GM18502 (cell line): Measurements from ENCODE around the gene FAM118B.

ENCODE experiments used
- ATAC-seq: cut with Tn5 transposase; IDR thresholded peaks from one replicate; pipeline ENCODE4 v1.9.1; 2021; ENCODE audit warnings: mild to moderate bottlenecking; ENCODE audit not compliant: unreplicated experiment, poor library complexity

FAM118B gene

GRCh38 chr11:126186025-126186698, 25.4 kb upstream of the FAM118B start:
- no peak for ATAC-seq

DNA sequence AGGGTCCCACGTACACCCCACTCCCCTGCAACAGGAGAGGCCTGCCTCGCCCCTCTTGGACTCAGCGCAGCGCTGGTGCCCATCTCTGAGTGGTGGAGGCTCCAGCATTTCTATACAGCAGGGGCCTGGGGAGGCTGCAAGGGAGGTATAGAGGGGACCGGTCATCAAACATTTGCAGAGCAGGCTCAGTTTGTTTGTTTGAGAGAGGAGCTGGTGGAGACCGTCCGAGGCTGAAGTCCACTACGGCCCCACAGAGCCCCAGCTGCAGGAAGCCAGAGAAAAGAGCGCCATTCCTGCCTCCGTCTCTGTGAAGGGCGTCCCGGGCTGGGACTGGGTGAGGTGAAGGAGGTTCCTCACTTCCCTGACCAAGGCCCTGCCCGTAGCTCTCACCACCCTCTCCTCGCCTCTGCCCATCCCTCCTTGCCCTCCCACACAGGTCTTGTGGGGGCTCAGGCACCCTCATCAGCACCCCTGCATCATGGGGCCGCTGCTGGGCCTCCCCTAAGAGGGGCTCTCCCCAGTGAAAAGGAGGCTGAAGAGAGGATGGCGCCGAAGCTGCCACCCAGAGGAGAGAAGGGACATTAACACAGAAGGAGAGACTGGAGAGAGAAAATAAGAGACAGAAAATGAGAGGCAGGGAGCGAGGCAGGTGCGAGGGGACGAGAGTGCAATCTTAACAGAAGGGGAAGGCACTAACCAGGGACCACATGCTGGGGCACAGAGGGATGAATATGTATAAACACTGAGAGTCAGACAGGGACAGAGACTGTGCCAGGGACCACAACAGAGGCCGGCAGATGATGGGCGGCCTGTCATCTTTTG, 24.7 kb upstream of the FAM118B start:
- no peak for ATAC-seq

DNA sequence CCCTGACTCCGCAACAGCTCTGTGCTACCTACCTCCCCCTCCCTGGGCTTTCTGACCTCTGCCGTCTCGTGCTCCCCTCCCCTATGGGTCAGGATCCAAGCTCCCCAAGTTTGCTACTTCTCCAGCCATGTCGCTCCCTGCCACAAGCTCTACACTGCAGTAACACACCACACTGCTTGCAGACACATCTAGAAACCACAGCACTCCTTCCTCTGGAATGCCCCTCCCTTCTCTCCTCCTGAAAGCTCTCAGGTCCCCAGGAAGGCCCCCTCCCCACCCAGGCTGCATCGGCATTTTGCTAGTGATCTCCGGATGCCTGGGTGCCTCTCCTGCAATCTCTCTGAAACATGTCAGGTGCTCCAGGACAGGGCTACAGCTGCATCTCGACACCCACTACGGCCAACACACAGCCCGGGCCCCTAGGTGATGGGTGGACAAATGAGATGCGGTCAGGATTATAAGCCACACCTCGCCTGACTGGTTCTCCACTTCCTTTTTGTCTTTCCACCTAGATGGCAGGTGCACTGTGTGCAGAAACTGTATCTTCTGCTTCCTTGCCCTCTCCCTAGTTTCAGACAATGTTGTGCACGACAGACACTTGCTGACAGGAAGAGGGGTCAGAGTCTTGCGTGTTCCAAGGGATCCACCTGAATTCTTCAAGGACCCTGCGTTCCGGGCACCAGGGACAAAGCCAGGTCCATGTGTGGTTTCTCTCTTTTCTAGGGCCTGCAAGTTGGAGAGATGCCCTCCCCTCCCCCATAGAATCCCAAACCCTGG, 23.1 kb upstream of the FAM118B start:
- ATAC-seq = peak; percentile 78

DNA sequence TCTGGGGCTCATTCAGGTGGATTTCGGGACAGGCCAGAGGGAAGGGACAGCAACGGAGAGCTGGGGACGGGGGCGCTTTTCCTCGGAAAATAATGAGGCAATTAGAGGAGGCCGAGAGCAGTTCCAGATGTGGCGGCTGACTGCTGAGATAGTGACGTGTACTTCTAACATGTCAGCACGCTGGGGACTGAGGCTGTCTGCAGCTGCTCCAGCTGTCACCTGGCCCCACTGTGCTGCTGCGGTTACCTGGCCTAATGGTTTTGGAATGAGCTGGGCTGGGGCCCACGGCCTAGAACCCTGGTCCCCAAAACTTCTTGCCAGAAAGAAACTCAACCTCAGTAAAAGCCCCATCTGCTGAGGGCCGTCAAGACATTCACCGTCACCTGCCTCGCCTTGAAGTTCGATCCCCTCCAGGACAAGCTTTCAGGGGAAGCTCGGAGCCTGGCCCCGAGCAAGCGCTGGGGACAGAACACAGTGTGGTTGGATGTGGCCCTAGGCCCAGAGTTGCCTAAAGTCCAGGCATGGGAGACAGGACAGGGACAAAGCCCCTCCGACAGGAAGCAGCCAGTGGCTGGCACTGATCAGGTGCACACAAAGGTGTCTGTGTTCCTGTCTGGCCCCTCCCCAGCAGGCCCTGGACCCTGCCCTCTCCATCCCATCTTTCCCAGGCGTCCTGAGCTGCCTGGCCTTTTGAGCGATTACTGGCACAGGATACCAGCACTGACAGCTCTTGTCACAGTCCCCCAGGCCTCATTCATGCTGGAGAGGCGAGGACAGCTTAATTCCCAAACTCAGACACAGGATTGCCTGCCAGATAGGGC, 22.3 kb upstream of the FAM118B start:
- peak; percentile 84 for ATAC-seq

DNA sequence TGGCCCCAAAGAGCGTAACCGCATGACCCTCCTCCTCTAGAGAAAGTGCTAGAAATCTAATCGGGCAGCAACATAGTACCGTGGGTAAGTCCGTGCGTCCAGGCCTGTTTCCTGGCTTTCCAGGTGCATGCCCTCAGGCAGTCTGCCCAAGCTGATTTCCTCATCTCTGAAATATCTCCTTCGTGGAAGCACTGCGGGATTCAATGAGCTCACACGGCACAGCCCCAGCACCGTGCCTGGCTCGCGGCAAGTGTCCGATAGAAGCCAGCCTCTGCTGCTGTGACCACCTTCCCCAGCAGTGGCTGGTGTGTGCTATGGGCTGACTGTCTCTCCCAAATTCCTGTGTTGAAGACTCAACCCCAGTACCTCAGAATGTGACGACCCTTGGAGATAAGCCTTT, 20.8 kb upstream of the FAM118B start:
- no peak for ATAC-seq

- no peak for ATAC-seq
Observed at GRCh38 chr11:126191379-126192073, 20.1 kb upstream of the FAM118B start.

DNA sequence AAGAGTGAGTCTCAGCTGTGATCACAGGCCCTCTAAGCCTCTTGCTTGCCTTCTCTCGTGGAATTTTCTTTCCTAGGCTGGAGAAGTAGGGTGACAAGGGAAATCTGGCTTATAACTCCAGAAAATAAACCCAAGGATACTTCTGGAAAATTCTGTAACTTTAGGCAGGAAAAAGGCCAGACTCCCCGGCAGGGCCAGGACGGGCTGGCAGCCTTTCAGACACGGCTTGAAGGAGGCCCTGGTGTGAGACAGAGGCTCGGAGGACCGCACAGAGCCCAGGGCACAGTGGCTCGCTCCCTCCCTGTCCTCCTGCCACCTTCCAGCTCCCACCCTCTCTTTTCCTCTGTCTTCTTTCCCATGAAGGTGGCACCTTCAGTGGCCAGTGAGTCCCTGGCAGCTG, 19.2 kb upstream of the FAM118B start:
- ATAC-seq = no peak

GRCh38 chr11:126193038-126193478, 18.5 kb upstream of the FAM118B start:
- no peak for ATAC-seq

DNA sequence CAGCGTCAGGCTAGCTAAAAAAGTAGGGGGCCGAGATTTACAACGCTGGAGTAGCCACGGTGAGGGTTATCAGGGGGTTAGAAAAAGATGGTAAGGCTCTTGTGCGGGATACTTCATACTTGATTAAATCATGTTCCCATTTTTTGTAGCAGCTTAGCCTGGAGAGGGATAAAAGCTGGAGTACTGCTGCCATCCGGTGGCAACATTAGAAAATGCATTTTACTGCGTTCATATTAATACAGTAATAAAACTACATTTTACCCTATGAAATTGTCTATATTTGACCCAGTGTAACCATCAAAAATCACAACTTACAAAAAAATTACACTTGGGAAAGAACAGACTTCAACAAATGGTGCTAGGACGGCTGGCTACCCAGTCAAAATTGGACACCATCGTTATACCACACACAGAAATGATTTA, 17.4 kb upstream of the FAM118B start:
- no peak for ATAC-seq

GRCh38 chr11:126195119-126195518, 16.5 kb upstream of the FAM118B start:
- ATAC-seq = no peak

- no peak for ATAC-seq
Observed at GRCh38 chr11:126197277-126197939, 14.2 kb upstream of the FAM118B start.

DNA sequence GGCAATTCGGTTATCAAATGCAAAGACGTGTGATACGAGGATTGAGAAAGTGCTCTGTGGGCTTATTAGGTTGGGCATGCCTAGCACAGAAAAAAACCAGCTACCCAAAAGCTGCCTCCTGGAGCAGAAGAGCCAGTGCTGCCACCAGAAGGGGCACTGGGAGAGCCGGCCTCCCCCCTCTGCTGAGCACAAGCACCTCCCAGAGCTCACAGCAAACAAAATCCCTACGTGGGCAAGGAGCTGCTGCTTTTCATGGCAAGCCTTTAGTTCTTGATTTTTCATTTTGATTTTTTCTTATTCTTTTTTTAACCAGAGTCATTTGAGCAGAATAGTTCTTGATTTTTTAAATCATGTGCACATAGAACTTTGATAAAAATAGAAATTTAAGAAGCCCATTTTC, 12.9 kb upstream of the FAM118B start:
- ATAC-seq = no peak

DNA sequence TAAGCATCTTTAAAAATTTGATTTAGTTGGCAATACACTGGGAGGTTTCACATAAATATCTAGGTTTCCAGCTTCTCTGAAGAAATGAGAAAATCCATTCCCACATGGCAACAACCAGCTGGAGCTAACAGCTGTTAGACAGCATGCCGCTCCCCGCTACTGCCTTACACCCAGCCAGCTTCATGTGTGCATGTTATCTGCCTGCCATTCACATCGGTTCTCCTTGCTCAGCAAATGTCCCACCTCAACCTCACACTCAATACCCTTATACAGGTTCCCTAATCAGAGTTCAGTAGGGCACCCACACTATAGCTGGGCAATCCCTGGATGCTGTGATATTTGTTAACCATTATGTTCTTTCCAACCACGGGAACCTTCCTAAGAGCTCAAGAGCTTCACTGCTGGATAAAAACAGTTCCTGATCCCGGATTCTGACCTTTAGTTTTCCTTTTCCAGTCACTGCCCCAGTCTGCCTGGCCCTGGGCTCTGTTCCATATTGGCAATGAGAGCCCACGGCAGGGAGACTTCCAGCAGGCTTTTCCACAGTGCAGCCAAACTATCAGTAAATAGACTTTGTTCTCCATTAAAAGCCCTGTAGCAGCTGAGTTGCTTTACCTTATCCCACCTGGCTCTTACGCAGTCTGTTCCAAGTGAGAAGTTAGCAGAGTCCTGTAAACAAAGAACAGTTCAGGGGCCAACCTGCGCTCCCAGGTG, 8.8 kb upstream of the FAM118B start:
- no peak for ATAC-seq

DNA sequence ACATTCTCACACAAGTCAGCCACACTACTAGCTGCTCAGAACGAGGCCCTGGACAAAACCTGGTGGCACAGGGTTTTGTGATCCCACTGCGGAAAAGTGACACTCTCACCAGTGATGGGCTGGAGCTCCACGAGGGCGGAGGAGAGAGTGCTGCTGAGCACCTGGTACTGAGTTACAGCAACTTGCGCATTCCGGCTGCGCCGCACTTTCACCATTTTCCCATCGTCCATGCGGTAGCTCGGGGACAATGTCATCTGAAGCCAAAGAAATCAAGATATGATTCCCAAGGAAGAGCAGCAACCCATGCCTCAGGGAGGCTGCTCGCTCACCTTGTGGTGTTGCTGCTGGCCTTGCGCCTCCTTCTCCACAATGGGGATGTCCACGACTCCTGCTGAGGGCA, 6.2 kb upstream of the FAM118B start:
- ATAC-seq = no peak

DNA sequence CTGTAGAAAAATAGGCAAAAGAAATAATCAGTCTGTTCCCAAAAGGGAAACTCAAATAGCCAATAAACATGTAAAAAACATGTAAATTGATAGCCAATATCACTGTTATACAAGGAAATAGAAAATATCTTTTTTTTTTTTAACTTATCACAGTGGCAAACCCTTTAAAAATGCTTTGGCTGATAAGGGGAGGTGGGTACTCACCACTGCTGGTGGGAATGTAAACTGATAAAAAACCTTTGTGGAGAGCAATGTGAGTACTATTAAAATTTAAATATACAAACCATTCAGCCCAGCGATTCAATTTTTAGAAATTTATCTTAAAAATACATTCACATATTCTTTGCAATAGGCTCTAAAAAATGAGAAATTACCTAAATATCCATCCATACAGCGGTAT, 3.7 kb upstream of the FAM118B start:
- ATAC-seq = no peak

- no peak for ATAC-seq
Observed at GRCh38 chr11:126210871-126211235, 729 bp upstream of the FAM118B start.

- no peak for ATAC-seq
Observed at GRCh38 chr11:126212089-126212660, 593 bp downstream of the FAM118B start.

DNA sequence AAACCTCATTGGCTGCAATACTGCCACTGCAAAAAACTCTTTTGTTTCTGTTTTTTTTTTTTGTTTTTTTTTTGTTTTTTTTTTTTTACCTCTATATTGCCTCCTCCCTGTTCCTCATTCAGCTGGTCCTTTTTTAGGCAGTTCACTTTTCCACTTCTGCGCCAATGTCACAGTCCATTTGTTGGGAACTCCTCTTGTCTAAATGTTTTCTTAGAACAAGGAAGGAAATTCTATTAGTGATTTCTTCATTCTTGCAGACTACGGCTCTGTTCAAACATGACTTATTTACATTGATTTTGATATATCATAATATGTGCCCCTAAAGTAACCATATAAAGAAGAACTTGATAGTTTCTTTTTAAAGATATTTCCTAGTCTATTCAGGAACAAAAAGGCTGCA, 2.9 kb downstream of the FAM118B start:
- ATAC-seq = no peak
